Mesenchymal stem cell (in vitro differentiated cells and primary cell): ENCODE data around the gene KBTBD4.

ENCODE experiments used
- DNase-seq: peaks from one replicate; pipeline ENCODE4 v3.0.0-alpha.2; 2013
- H2AFZ ChIP-seq: one replicate; pipeline ENCODE4 v1.6.1; 2013; ENCODE audit warnings: low read depth, mild to moderate bottlenecking, control low read depth, inconsistent platforms, low read length, moderate library complexity
- H2AK5ac ChIP-seq: 2 replicates; pipeline ENCODE4 v1.6.1; 2013; ENCODE audit warnings: low read length, moderate library complexity, mild to moderate bottlenecking, inconsistent platforms; ENCODE audit not compliant: severe bottlenecking
- H2BK120ac ChIP-seq: one replicate; pipeline ENCODE4 v1.6.1; 2013; ENCODE audit warnings: low read depth, mild to moderate bottlenecking, inconsistent platforms, low read length, moderate library complexity
- H2BK12ac ChIP-seq, 2 experiments: one replicate each; pipeline ENCODE4 v1.6.1; 2013; ENCODE audit warnings: inconsistent platforms in 2 of 2, low read length in 2 of 2, mild to moderate bottlenecking in 2 of 2, moderate library complexity in 2 of 2, control low read depth in 1 of 2
- H2BK15ac ChIP-seq: one replicate; pipeline ENCODE4 v1.6.1; 2013; ENCODE audit warnings: mild to moderate bottlenecking, low read depth, inconsistent platforms; ENCODE audit not compliant: poor library complexity, severe bottlenecking
- H2BK5ac ChIP-seq: 2 replicates; pipeline ENCODE4 v1.6.1; 2013; ENCODE audit warnings: low read depth, mild to moderate bottlenecking, low read length, control low read depth, inconsistent platforms; ENCODE audit not compliant: poor library complexity, severe bottlenecking
- H3K14ac ChIP-seq, 2 experiments: one replicate each; pipeline ENCODE4 v1.6.1; 2013; ENCODE audit warnings: inconsistent platforms in 2 of 2, low read length in 2 of 2, control low read depth in 1 of 2, mild to moderate bottlenecking in 1 of 2, moderate library complexity in 1 of 2
- H3K18ac ChIP-seq, 2 experiments: one replicate each; pipeline ENCODE4 v1.6.1; 2013; ENCODE audit warnings: inconsistent platforms in 2 of 2, low read length in 2 of 2, control low read depth in 1 of 2, low read depth in 1 of 2, mild to moderate bottlenecking in 1 of 2
- H3K23ac ChIP-seq, 2 experiments: one replicate each; pipeline ENCODE4 v1.6.1; 2013; ENCODE audit warnings: inconsistent platforms in 2 of 2, low read length in 2 of 2, mild to moderate bottlenecking in 2 of 2, moderate library complexity in 2 of 2, control low read depth in 1 of 2
- H3K27ac ChIP-seq: 2 replicates; pipeline ENCODE4 v1.5.1; 2013; ENCODE audit warnings: mild to moderate bottlenecking, moderate library complexity, low read length, control low read depth, inconsistent platforms; ENCODE audit not compliant: poor library complexity, severe bottlenecking
- H3K27me3 ChIP-seq, 2 experiments: 2 replicates each; pipeline versions ENCODE4 v1.6.1 to v1.7.0; 2013; ENCODE audit warnings: low read length in 2 of 2, mild to moderate bottlenecking in 2 of 2, moderate library complexity in 2 of 2, control low read depth in 1 of 2, inconsistent platforms in 1 of 2; ENCODE audit not compliant: control insufficient read depth in 1 of 2, insufficient read depth in 1 of 2
- H3K36me3 ChIP-seq, 2 experiments: 2 replicates each; pipeline versions ENCODE4 v1.6.1 to v1.7.0; 2013; ENCODE audit warnings: low read length in 2 of 2, control low read depth in 1 of 2, inconsistent platforms in 1 of 2, low read depth in 1 of 2, mild to moderate bottlenecking in 1 of 2; ENCODE audit not compliant: insufficient read depth in 2 of 2, control insufficient read depth in 1 of 2
- H3K4ac ChIP-seq, 2 experiments: one replicate each; pipeline ENCODE4 v1.6.1; 2013; ENCODE audit warnings: inconsistent platforms in 2 of 2, low read length in 2 of 2, mild to moderate bottlenecking in 2 of 2, moderate library complexity in 2 of 2, control low read depth in 1 of 2, low read depth in 1 of 2
- H3K4me1 ChIP-seq: 2 replicates; pipeline ENCODE4 v1.6.1; 2013; ENCODE audit warnings: low read depth, low read length, control low read depth; ENCODE audit not compliant: control insufficient read depth, insufficient read depth
- H3K4me2 ChIP-seq: 2 replicates; pipeline ENCODE4 v1.6.1; 2013; ENCODE audit warnings: low read length, mild to moderate bottlenecking, inconsistent platforms; ENCODE audit not compliant: poor library complexity, severe bottlenecking
- H3K4me3 ChIP-seq, 2 experiments: 2 replicates each; pipeline versions ENCODE4 v1.5.1 to v1.7.0; 2013; ENCODE audit warnings: low read length in 2 of 2, mild to moderate bottlenecking in 2 of 2, control low read depth in 1 of 2, low read depth in 1 of 2; ENCODE audit not compliant: insufficient read depth in 1 of 2
- H3K79me1 ChIP-seq: replicated peaks from 2 replicates; pipeline ENCODE4 v1.6.1; 2013; ENCODE audit warnings: mild to moderate bottlenecking, control low read depth, low read length, inconsistent platforms; ENCODE audit not compliant: poor library complexity, severe bottlenecking
- H3K9ac ChIP-seq: 2 replicates; pipeline ENCODE4 v1.7.0; 2013; ENCODE audit warnings: mild to moderate bottlenecking, low read length, moderate library complexity
- H3K9me3 ChIP-seq: 2 replicates; pipeline ENCODE4 v1.7.0; 2013; ENCODE audit warnings: mild to moderate bottlenecking, low read length; ENCODE audit not compliant: control insufficient read depth
- H4K8ac ChIP-seq: one replicate; pipeline ENCODE4 v1.6.1; 2013; ENCODE audit warnings: inconsistent platforms, mild to moderate bottlenecking, low read length, moderate library complexity
- H4K91ac ChIP-seq: one replicate; pipeline ENCODE4 v1.6.1; 2013; ENCODE audit warnings: mild to moderate bottlenecking, low read length, inconsistent platforms
- WGBS: methylation state at CpG from one replicate; pipeline ENCODE4 v1.1.7; 2013; ENCODE audit warnings: mixed read lengths; 5-methylcytosine and 5-hydroxymethylcytosine counted together

The KBTBD4 gene

GRCh38 chr11:47593934-47594855 lies 15.4 kb upstream of the KBTBD4 start, which contains the start of gene C1QTNF4:
TSS of gene C1QTNF4 (minus strand) at chr11:47594411. CDS start at chr11:47590810, 3,601 bp downstream.
- Histone ChIP-seq H2BK5ac (no peak within 1 kb of the TSS), H3K4me2 (peak within 1 kb of the TSS; percentile 86), H4K8ac (no peak within 1 kb of the TSS), H4K91ac (no peak within 1 kb of the TSS), H2AFZ (no peak within 1 kb of the TSS), H3K79me1 (no peaks in the 10 kb centered on the region), H2BK15ac (no peak within 1 kb of the TSS), H3K18ac (peak within 1 kb of the TSS in 1 of 2 experiments; percentile 24), H3K27ac (no peak within 1 kb of the TSS), H3K4me3 (peak within 1 kb of the TSS; percentile 46 to 60), H3K27me3 (peaks cover 42% of the 10 kb centered on the region in 2 experiments), H2BK12ac (no peak within 1 kb of the TSS), H3K36me3 (peaks cover 0 to 10% of the 10 kb centered on the region in 2 experiments), H3K23ac (peak within 1 kb of the TSS in 1 of 2 experiments; percentile 93), H3K4ac (no peak within 1 kb of the TSS), H3K14ac (no peak within 1 kb of the TSS), H3K9me3 (no peaks in the 10 kb centered on the region), H2BK120ac (no peak within 1 kb of the TSS), H3K9ac (peak within 1 kb of the TSS; percentile 4), H2AK5ac (no peak within 1 kb of the TSS), H3K4me1 (peaks cover 20% of the 10 kb centered on the region)
- 3% methylated on average over 47 of the region's 48 CpGs for WGBS
- DNase-seq: no peak

GRCh38 chr11:47593492-47593933 lies 14.7 kb upstream of the KBTBD4 start:
- no peak overlapping the region for H3K14ac ChIP-seq
- 4% methylated on average over 4 of the region's 6 CpGs for WGBS
- peak overlapping the region; percentile 86 for H3K4me2 ChIP-seq
- H3K27ac ChIP-seq: no peak overlapping the region
- H3K4me3 ChIP-seq: peak overlapping the region in 1 of 2 experiments; percentile 60
- no peak overlapping the region for H2BK15ac ChIP-seq
- no peak overlapping the region for H4K91ac ChIP-seq
- peaks cover 42% of the 10 kb centered on the region in 2 experiments for H3K27me3 ChIP-seq
- H4K8ac ChIP-seq: no peak overlapping the region
- no peak overlapping the region for H2AFZ ChIP-seq
- no peak overlapping the region for H2AK5ac ChIP-seq
- peaks cover 20% of the 10 kb centered on the region for H3K4me1 ChIP-seq
- H3K23ac ChIP-seq: no peak overlapping the region
- no peak overlapping the region for H2BK120ac ChIP-seq
- H3K36me3 ChIP-seq: peaks cover 0 to 10% of the 10 kb centered on the region in 2 experiments
- no peak overlapping the region for H3K4ac ChIP-seq
- no peak overlapping the region for H3K18ac ChIP-seq
- H3K9ac ChIP-seq: peak overlapping the region; percentile 4
- H2BK5ac ChIP-seq: no peak overlapping the region
- no peaks in the 10 kb centered on the region for H3K9me3 ChIP-seq
- no peak for DNase-seq
- H3K79me1 ChIP-seq: no peaks in the 10 kb centered on the region
- no peak overlapping the region for H2BK12ac ChIP-seq

- H3K36me3 ChIP-seq: peaks cover 0 to 10% of the 10 kb centered on the region in 2 experiments
- H3K18ac ChIP-seq: no peak overlapping the region
- WGBS: 87% methylated on average over 2 of the region's 2 CpGs
These were observed 14.2 kb upstream of the KBTBD4 start for GRCh38 chr11:47592970-47593369.

GRCh38 chr11:47592251-47592650 lies 13.5 kb upstream of the KBTBD4 start:
- 87% methylated on average over 4 of the region's 4 CpGs for WGBS
- H4K8ac ChIP-seq: no peak overlapping the region
- no peaks in the 10 kb centered on the region for H3K9me3 ChIP-seq

More at GRCh38 chr11:47592970-47593369, 14.2 kb upstream of the KBTBD4 start:
- Histone ChIP-seq H3K4me2 (no peak overlapping the region), H3K9me3 (no peaks in the 10 kb centered on the region), H2BK120ac (no peak overlapping the region), H2BK12ac (no peak overlapping the region), H4K91ac (no peak overlapping the region), H2AK5ac (no peak overlapping the region), H4K8ac (no peak overlapping the region), H2BK5ac (no peak overlapping the region), H3K4me3 (no peak overlapping the region), H3K4me1 (peaks cover 20% of the 10 kb centered on the region), H3K27ac (no peak overlapping the region), H3K79me1 (no peaks in the 10 kb centered on the region), H3K14ac (no peak overlapping the region), H3K4ac (no peak overlapping the region), H3K27me3 (peaks cover 42% of the 10 kb centered on the region in 2 experiments), H2AFZ (no peak overlapping the region), H2BK15ac (no peak overlapping the region), H3K23ac (no peak overlapping the region), H3K9ac (no peak overlapping the region)
- no peak for DNase-seq

More at GRCh38 chr11:47592251-47592650, 13.5 kb upstream of the KBTBD4 start:
- Histone ChIP-seq H3K27me3 (peaks cover 42% of the 10 kb centered on the region in 2 experiments), H3K36me3 (peaks cover 0 to 10% of the 10 kb centered on the region in 2 experiments), H3K23ac (no peak overlapping the region), H2BK15ac (no peak overlapping the region), H4K91ac (no peak overlapping the region), H2AK5ac (no peak overlapping the region), H3K4me1 (peaks cover 20% of the 10 kb centered on the region), H3K4ac (no peak overlapping the region), H3K9ac (no peak overlapping the region), H3K14ac (no peak overlapping the region), H3K18ac (no peak overlapping the region), H3K4me2 (no peak overlapping the region), H2BK5ac (no peak overlapping the region), H3K27ac (no peak overlapping the region), H2BK12ac (no peak overlapping the region), H2BK120ac (no peak overlapping the region), H3K4me3 (no peak overlapping the region), H2AFZ (no peak overlapping the region), H3K79me1 (no peaks in the 10 kb centered on the region)
- DNase-seq: no peak
